SK-MEL-5 (cell line): ENCODE measurements around the gene GRIK4. TPM values are rescaled to one million over a fixed set of nuclear protein-coding genes. Genes with fewer than 3 reads are reported as not detected.
"Not testable (repeated sequence)": the region's sequence is repeated elsewhere in the genome, so short reads cannot be mapped to it uniquely, and the experiment has no call there.

ENCODE experiments used
- DNase-seq: peaks from one replicate; pipeline ENCODE4 v3.0.0-alpha.2; 2016; ENCODE audit warnings: low read depth, low spot score
- in situ Hi-C: cut with HindIII; loops from 2 replicates; pipeline ENCODE4 v1.10.0; 2016; ENCODE audit warnings: low sequenced_read_pairs, high pct_unique_total_duplicates, low pct_unique_long_range_greater_than_20kb
- total RNA-seq: library from RNA; depleted of rRNA; stranded (reverse); fragments of >200 nt; shearing (Covaris generic); gene quantifications from 2 replicates; pipeline ENCODE4 v1.2.3, GENCODE V29; 2014

The GRIK4 gene
- total RNA-seq, 1 experiment from 2014 or later = not detected

- in situ Hi-C loops = no loop called here
- no peak for DNase-seq
Measured at GRCh38 chr11:120606211-120607010, 94.9 kb downstream of the GRIK4 start.

DNA sequence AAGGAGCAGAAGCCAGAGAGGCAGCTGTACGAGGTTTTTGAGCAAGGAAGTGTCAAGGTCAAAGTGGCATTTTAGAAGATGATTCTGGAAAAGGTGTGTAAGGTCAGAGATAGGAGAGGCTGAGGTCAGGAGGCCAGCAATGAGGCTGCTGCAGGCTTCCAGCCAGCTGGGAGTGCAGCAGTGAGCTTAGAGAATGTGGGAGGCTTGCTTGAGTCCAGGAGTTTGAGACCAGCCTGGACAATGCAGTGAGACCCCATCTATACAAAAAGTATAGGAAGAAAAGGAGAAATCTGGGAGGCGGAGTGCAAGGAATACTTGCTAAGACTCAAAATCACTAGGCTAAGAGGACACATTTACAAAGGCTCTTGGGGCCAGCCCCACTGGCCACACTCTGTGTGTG lies 96.5 kb downstream of the GRIK4 start:
- no peak for DNase-seq
- in situ Hi-C loops = no loop called here

DNA sequence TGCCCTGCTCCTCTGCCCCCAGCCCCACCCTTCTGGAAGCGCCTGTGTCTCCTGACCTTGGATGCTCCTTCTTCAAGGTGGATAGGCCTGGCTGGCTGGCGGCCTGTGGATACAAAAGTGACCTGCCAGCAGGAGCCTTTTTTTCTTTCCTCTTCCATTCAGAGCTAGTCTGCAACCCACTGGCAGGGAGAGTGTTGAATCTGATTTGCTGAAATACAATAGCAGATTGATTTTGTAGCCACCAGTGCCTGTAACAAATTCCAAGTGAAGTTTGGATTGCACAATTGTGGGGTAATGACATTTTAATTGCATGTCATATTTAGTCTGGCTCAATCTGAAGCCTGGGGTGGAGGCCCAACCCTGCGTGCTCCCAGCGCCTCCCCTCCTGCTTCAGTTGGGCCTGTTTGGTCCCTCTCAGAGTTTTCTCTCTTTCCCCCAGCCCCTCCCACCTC lies 97.2 kb downstream of the GRIK4 start:
- in situ Hi-C loops = no loop called here
- DNase-seq = no peak

- no peak for DNase-seq
- in situ Hi-C loops = no loop called here
Measured at GRCh38 chr11:120610111-120610510, 98.6 kb downstream of the GRIK4 start.

DNA sequence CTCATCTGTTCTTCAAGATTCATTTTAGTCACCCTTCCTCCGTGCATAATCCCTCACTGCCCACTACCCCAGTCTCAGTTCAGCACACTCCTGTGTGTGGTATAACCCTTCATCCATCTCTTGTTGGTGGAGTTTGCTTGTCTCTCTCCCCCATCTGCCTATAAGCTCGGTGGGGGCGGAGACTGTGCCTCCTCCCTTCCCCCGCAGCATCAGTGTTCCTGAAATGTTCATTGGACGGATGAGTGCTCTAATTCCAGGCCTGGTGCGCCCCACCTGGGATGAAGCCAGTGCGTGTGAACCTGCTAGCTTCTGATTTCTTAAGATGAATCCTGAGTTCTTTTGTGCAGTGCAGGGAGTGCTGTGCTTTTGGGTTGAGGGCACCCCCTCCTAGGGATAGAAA lies 100.0 kb downstream of the GRIK4 start:
- in situ Hi-C loops = no loop called here
- no peak for DNase-seq

GRCh38 chr11:120612513-120613263 lies 101.1 kb downstream of the GRIK4 start:
- in situ Hi-C loops = no loop called here
- DNase-seq = no peak

GRCh38 chr11:120613264-120614226 lies 102.0 kb downstream of the GRIK4 start:
- in situ Hi-C loops = no loop called here
- no peak for DNase-seq

GRCh38 chr11:120615391-120615790 lies 103.8 kb downstream of the GRIK4 start:
- in situ Hi-C loops = no loop called here
- no peak for DNase-seq

GRCh38 chr11:120618399-120618798 lies 106.9 kb downstream of the GRIK4 start:
- DNase-seq = no peak
- in situ Hi-C loops = no loop called here

- peak; percentile 42 for DNase-seq
- in situ Hi-C loops = no loop called here
Measured at GRCh38 chr11:120622189-120622875, 110.8 kb downstream of the GRIK4 start.

- DNase-seq, in situ Hi-C loops: not testable (repeated sequence)
Measured at GRCh38 chr11:120624992-120625391, 113.4 kb downstream of the GRIK4 start.

DNA sequence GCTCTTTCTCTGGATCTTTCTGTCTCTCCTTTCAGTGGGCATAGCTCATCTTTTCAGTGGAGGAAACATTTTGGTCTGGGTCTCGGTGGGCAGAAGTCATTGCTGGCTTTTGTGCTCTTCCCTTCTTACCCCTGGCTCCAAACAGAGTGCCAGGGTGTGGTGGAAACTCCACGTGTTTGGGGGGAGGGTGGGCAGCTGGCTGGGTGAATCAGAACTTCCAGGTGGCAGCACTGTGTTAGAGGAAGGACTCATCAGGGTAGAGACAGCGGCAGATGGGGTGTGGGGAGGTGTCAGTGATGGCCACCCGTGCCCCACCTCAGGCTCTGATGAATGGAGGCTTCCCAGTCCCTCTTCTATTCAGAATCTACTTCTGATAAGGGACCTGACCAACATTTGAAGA lies 114.0 kb downstream of the GRIK4 start:
- in situ Hi-C loops = no loop called here
- DNase-seq = no peak

- in situ Hi-C loops = no loop called here
Measured at GRCh38 chr11:120626791-120627190, 115.2 kb downstream of the GRIK4 start.

DNA sequence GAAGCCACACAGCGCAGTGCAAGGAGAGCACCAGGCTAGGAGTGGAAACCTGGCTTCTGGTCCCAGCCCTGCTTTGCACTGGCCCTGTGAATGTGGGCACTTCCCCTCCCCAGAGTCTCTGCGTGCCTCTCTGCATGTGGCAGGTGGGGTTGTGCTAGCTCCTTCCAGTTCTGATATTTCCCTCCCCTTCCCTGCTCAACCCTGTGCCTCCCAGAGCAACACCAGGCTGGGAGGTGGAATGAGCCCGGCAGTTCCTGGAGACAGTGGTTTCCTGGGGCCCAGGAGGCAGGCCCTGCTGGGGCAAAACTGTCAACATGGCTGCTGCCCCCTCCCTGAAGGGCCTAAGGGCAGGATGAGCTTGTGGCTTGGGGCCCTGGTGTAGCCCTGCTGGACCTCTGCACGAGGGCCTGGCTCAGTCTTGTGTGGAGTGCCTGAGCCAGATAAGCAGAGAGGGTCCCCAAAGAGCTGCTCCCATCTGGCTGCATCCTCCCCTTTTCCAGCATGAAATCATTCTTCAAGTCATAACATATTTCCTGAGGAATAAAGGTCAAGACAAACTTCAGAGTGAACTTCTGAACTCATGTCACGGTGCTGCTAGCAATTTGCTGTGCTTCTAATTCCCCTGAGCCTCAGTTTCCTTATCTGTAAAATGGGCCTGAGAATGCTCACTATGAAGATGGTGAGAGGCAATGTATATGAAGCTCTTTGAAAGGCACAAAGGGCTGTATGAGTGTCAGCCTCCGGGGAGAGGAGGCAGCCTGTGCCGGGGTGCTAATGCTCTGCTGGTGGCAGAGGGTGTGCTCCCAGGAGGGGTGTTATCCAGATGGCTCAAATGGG lies 116.0 kb downstream of the GRIK4 start:
- DNase-seq = no peak
- in situ Hi-C loops = no loop called here

More at GRCh38 chr11:120626791-120627190, 115.2 kb downstream of the GRIK4 start:
- DNase-seq = no peak

- in situ Hi-C loops = no loop called here
- DNase-seq = no peak
Measured at GRCh38 chr11:120629407-120630080, 118.0 kb downstream of the GRIK4 start.

GRCh38 chr11:120630122-120630521 lies 118.6 kb downstream of the GRIK4 start:
- no peak for DNase-seq
- in situ Hi-C loops = no loop called here
